HG02588 (cell line): ENCODE data around the gene DBNDD2.
A peak's percentile ranks its signal among the peaks of the same experiment; 100 is the strongest.

Source experiments
- ATAC-seq: cut with Tn5 transposase; IDR thresholded peaks from one replicate; pipeline ENCODE4 v1.9.1; 2021; ENCODE audit warnings: mild to moderate bottlenecking, moderate library complexity; ENCODE audit not compliant: unreplicated experiment

The DBNDD2 gene

GRCh38 chr20:45407783-45408645 is at the start of gene DBNDD2:
DBNDD2 (plus strand) TSS chr20:45408289; CDS start chr20:45408468, 179 bp downstream.
- ATAC-seq, result no peak

GRCh38 chr20:45359069-45359405 is 49.1 kb upstream of the DBNDD2 start:
- ATAC-seq, result no peak

- ATAC-seq, result no peak
Measured at GRCh38 chr20:45359406-45360148, 48.5 kb upstream of the DBNDD2 start.

DNA sequence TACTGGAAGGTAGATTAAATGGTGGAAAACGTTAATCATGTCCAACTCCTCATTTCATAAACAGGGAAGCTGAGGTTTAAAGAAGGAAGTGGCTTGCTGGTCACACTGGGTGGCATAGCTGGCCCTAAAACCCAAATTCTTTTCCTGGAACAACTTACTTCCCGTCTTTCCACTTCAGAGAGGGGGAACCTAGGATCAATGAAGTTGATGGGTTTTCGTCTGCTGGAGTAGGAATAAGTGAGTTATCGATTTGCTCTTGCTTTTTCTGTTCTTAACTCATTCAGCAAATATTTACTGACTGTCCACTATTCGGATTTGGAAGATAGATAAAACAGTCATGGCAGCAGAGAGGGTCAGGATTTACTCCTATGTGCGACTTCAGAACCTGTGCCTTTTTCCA is 46.3 kb upstream of the DBNDD2 start:
- no peak for ATAC-seq

- peak; percentile 79 for ATAC-seq
Measured at GRCh38 chr20:45362804-45363610, 45.1 kb upstream of the DBNDD2 start, which contains the start of gene SYS1. SYS1 (plus strand) TSS chr20:45363156; CDS start chr20:45363532, 376 bp downstream.

DNA sequence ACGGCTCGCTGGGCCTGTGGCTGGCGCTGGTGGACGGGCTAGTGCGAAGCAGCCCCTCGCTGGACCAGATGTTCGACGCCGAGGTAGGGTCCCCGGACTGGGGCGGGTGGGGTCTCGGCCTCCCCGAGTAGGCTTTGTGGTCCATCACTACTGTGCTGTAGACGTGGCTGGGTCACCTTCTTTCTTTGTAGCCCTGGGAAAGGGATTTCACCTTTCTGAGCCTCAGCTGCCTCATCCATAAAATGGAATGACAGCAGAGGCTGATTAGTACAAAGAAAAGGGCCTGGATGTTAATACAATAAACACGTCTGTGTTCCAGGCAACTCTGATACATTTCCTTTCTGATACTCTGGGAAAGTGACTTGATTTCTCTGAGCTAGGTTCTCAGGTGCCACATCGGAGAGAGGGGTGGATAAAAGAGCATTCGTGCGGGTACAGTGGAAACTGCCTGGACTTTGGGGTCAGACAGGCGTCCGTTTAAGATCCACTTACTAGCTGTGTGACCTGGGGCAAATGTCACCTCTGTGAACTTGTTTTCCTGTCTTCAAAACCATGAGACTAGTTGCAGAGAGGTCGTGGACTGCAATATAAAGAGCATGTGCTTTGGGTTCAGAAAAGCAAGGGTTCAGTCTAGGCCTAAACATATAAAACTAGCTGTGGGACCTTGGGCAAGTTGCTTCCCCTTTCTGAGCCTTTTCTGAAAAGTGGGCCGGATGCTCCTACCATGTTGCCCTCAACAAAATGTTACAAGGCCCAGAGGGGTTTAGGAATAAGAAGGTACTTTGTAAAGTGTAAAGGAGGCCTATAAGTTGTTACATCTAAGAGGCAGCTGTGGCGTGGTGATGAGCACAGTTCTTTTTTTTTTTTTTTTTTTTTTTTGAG is 44.2 kb upstream of the DBNDD2 start:
- ATAC-seq, result no peak

DNA sequence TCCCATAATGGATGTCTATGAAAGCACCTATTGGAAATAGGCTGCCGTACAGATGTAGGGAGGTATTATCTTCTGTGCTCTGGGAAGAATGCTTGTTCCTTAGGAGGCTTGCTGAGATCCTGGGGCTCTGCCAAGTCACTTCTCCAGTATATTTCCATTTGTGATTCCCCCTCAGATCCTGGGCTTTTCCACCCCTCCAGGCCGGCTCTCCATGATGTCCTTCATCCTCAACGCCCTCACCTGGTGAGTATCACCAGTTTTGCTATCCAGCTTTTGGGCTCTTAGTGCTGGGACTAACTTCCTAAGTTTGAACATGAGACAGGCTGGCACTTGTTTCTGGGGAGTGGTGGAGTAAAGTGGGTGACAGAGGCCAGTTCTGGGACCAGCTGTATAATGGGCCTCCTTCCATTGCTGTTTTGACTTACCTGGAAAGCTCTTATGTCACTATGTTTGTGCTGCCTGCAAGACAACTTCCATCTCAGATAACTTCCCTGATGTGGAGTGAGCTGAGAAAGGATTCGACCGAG is 42.6 kb upstream of the DBNDD2 start:
- no peak for ATAC-seq

DNA sequence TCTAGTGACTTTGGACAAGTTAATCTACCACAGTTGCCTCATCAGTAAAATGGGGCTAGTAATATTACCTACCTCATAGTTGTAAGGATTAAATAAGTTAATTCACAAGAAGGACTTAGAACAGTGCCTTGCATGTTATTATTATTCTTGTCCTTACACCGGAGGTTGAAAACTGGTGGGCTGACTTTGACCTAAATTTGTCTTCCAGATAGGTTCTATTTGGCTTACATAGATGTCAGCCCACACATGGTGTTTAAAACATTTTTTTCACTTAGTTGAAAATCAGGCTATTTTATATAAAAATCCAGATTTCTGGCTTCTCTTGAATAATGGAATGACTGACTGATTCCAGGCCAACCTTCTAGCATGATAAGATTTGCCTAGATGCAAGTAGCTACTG is 41.9 kb upstream of the DBNDD2 start:
- no peak for ATAC-seq

GRCh38 chr20:45366631-45367030 is 41.5 kb upstream of the DBNDD2 start:
- no peak for ATAC-seq

DNA sequence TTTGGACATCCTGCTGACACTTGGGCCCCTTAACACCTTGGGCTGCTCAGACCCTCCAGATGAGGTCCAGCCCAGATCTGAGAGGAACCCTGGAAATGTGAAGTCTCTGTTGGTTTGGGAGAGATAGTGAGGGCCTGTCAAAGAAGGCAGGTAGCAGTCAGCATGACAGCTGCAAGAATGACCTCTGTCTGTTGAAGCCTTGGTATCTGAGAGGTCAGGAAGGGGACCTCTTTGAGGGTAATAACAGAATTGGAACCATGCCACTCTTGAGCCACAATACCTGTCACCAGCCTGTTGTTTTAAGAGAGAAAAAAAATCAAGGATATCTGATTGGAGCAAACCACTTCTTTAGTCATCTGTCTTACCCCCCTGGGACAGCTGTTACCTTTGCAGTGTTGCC is 41.0 kb upstream of the DBNDD2 start:
- ATAC-seq, result no peak

DNA sequence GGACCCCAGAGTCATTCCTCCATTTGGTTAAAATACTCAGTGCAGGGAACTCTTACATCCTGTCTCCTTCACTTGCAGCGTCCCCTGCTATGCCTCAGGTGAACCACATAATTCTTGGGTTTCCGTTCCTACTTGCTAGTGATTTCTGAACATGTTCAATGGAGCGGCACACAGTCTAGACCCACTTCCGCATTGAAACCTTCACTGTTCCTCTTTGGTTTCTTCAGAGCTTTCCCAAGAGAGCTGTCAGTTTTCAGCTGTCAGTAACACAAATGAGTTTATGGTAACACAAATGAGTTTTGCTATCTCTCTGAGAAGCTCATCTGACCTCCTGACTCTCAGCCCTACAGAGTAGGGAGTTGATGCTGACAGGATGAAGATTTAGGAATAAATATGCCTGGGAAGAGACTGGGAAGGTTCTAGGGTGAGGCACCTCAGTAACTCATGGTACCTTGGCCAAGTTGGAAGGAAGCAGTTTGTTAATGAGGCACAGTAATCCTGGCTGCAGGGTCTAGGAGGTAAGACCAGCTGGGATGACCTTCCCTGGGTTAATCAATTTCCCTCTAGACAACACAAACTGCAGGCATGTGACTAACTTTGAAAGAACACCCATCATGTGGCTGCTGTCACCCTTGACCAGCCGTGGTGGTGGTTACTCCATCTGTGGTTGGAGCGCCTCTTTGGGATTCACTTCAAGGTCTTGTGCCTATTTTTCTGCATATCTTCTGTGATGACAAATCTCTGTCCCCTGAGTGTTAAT is 39.7 kb upstream of the DBNDD2 start:
- peak; percentile 67 for ATAC-seq

DNA sequence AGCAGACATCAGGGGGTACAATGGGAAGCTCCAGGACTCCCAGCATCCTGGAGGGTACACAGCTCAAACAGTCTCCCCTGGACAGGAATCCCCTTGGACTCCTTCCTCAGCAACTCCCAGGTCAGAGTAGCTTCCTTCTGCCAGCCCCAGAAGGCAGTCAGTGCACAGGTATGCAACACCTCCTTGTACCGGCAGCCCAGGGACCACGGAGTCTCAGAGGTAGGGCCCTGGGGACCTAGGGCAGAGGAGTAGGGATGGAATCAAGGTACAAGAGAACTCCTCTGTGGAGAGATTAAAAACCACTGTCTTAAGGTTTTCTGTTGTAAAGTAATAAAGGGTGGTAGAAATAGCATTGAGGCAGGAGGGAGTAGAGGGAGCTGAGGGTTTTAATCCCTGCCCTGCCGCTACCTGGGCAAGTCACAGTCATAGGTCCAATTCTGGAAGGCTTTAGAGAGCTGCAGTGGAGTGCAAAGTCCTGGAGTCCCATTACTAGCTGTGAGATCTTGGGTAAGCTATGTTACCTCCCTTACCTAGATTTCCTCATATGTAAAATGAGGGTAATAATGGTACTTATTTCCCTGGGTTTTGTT is 37.4 kb upstream of the DBNDD2 start:
- ATAC-seq, result no peak

DNA sequence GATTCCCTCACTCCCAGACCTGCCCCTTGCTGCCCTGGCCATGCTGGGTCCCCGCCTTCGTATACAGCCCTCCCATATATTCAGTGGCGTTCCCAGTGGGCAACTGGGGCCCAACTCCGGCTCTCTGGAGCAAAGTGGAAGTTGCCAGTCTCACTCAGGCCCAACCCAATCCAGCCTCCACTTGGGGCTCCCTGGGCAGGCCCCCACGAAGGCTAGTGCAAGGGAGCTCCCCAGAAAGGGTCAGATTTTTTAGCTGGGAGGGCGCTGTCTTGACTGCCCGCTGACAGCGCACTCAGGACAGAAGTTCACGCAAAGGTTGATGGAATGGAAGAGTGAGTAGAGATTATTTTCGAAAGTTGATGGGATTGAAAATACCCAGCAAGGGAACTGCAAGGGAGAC is 35.8 kb upstream of the DBNDD2 start:
- ATAC-seq, result no peak

GRCh38 chr20:45372646-45373352 is 35.3 kb upstream of the DBNDD2 start:
- ATAC-seq, result no peak

DNA sequence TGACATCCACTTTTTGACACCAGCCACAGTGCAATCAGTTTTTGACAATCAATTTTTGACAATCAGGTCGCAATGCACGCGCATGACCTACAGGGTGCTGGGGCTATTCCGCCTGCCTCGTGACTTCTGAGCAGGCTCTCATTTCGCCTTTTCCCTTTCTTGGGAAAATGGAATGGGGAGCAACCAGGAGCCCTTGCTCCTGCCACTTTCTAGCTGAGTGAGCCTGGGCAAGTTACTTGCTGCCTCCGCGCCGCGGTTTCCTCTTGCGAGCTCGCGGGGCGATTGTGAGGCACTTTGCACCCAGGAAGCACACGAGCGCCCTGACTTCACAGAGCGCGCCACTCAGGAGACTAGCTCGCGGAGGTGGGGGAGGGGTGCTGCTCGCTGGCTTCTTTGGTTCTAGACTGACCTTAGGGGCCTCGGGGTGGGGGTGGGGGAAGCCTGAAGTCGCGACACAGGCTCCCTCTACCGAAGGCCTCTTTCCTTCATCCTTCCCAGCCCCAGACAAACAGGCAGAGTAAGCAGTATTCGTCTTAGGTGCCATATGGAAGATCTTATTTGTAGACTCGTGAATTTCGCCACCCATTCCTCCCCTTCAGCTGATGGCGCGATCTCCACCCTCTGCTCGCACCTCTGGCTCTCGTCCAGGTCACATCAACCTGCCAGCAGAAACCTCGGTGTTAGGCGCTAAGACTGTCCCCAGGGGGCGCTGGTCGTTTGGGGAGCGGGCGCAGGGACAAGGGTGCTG is 34.6 kb upstream of the DBNDD2 start:
- ATAC-seq, result peak; percentile 61

DNA sequence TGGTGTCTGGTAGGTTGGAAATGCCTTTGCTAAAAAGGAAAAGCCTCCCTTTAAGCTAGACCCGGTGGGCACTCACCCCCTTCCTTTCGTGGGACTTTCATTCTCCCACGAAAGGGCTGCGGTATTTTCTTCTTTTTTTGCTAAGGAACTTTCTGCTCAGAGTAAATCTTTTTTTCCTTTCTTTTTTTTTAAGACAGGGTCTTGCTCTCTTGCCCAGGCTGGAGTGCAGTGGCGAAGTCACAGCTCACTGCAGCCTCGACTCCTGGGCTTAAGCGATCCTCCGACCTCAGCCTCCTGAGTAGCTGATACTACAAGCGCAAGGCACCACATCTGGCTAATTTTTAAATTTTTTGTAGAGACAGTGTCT is 34.0 kb upstream of the DBNDD2 start:
- no peak for ATAC-seq

- ATAC-seq, result no peak
Measured at GRCh38 chr20:45374966-45375365, 33.1 kb upstream of the DBNDD2 start.

DNA sequence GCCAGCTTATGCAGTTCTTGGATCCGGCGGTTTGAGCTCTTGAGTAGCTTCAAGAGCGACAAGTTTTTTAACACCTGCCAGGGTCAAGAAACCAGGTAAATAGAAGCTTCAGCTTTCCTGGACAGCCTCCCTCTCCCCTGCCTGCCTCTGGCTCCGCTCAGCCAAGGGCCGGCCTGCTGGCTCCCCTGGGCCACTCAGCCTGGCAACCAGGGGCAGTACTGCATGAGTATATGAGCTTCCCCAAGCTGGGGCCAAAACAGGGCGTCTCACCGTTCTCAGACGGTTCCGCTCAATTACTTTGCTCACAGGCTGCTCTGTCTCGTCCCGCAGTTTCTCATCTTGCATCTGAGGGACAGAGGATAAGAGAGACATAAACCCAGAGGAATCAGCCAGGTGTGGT is 30.8 kb upstream of the DBNDD2 start:
- ATAC-seq, result no peak
